HG03354 (cell line): ENCODE data around the gene XYLT1.

ENCODE experiments used
- ATAC-seq: cut with Tn5 transposase; IDR thresholded peaks from one replicate; pipeline ENCODE4 v1.9.1; 2021; ENCODE audit warnings: mild to moderate bottlenecking; ENCODE audit not compliant: unreplicated experiment, poor library complexity, severe bottlenecking

Gene XYLT1

GRCh38 chr16:17149904-17150483, 320.8 kb downstream of the XYLT1 start:
- no peak for ATAC-seq

- no peak for ATAC-seq
These were observed 322.8 kb downstream of the XYLT1 start for GRCh38 chr16:17147942-17148341.

- ATAC-seq = no peak
These were observed 325.7 kb downstream of the XYLT1 start for GRCh38 chr16:17145029-17145428.

GRCh38 chr16:17144431-17144830, 326.3 kb downstream of the XYLT1 start:
- ATAC-seq = no peak

- no peak for ATAC-seq
These were observed 327.0 kb downstream of the XYLT1 start for GRCh38 chr16:17143546-17144419.

- no peak for ATAC-seq
These were observed 332.0 kb downstream of the XYLT1 start for GRCh38 chr16:17138801-17139200.

- no peak for ATAC-seq
These were observed 335.3 kb downstream of the XYLT1 start for GRCh38 chr16:17135439-17135838.

- ATAC-seq = peak; percentile 89
These were observed 336.2 kb downstream of the XYLT1 start for GRCh38 chr16:17134586-17134985.

- ATAC-seq = no peak
These were observed 336.9 kb downstream of the XYLT1 start for GRCh38 chr16:17133851-17134250.

- ATAC-seq = no peak
These were observed 339.4 kb downstream of the XYLT1 start for GRCh38 chr16:17131351-17131750.

GRCh38 chr16:17130733-17131132, 340.0 kb downstream of the XYLT1 start:
- no peak for ATAC-seq

GRCh38 chr16:17129971-17130370, 340.8 kb downstream of the XYLT1 start:
- no peak for ATAC-seq

- no peak for ATAC-seq
These were observed 342.0 kb downstream of the XYLT1 start for GRCh38 chr16:17128791-17129190.

- ATAC-seq = no peak
These were observed 344.6 kb downstream of the XYLT1 start for GRCh38 chr16:17126156-17126555.

GRCh38 chr16:17125671-17126070, 345.1 kb downstream of the XYLT1 start:
- ATAC-seq = no peak

GRCh38 chr16:17117906-17118577, 352.7 kb downstream of the XYLT1 start:
- no peak for ATAC-seq

- ATAC-seq = no peak
These were observed 354.0 kb downstream of the XYLT1 start for GRCh38 chr16:17116595-17117322.

- ATAC-seq = no peak
These were observed 361.3 kb downstream of the XYLT1 start for GRCh38 chr16:17109413-17109812.

GRCh38 chr16:17108596-17108995, 362.2 kb downstream of the XYLT1 start:
- ATAC-seq = no peak

- ATAC-seq = no peak
These were observed 363.3 kb downstream of the XYLT1 start for GRCh38 chr16:17107450-17107849.
